AG09309 (cell line): ENCODE data around the gene PSD4.

Experiments
- DNase-seq: peaks from one replicate; pipeline ENCODE4 v3.0.0-alpha.2; 2010; ENCODE audit warnings: low read depth
- H3K4me3 ChIP-seq: 2 replicates; pipeline ENCODE4 v1.5.1; 2011; ENCODE audit warnings: mild to moderate bottlenecking, low read depth, low read length, moderate library complexity; ENCODE audit not compliant: control insufficient read depth
- TF ChIP-seq, protein P1 (sequence below): IDR thresholded peaks from 2 replicates; pipeline ENCODE4 v1.5.1; 2011; ENCODE audit warnings: mild to moderate bottlenecking, low read depth, low read length, inconsistent platforms; ENCODE audit not compliant: insufficient read depth, control insufficient read depth; ENCODE audit errors: missing control alignments

The PSD4 gene

DNA sequence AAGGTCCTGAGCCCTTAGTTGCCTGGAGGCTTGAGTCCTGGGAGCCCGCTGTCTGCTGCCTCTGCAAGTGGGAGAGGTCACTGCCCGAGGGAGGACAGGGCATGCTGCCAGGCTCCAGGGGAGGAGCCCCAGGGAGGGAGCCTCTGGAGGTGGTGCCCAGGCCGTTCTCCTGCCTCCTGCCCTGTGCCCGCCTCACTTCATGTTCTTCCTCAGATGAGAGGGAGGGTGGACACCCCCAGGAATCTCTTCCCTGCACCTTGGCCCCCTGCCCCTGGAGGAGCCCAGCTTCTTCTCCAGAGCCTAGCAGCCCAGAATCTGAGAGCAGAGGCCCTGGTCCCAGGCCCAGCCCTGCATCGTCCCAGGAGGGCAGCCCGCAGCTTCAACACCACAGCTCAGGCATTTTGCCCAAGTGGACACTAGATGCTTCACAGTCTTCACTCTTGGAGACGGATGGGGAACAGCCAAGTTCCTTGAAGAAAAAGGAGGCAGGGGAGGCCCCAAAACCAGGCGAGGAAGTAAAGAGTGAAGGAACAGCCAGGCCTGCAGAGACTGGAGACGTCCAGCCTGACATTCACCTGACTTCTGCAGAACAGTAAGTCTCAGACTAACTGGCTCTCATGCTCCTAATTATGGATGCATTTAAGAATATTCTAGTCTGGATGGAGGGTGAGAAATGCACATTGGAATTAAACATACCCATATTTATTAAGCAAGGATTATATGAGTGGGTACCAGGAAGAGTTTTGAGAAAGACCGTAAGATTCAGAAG, 12.1 kb downstream of the PSD4 start:
- no peak overlapping the region for H3K4me3 ChIP-seq
- no peak for DNase-seq
- TF ChIP-seq, protein P1, sequence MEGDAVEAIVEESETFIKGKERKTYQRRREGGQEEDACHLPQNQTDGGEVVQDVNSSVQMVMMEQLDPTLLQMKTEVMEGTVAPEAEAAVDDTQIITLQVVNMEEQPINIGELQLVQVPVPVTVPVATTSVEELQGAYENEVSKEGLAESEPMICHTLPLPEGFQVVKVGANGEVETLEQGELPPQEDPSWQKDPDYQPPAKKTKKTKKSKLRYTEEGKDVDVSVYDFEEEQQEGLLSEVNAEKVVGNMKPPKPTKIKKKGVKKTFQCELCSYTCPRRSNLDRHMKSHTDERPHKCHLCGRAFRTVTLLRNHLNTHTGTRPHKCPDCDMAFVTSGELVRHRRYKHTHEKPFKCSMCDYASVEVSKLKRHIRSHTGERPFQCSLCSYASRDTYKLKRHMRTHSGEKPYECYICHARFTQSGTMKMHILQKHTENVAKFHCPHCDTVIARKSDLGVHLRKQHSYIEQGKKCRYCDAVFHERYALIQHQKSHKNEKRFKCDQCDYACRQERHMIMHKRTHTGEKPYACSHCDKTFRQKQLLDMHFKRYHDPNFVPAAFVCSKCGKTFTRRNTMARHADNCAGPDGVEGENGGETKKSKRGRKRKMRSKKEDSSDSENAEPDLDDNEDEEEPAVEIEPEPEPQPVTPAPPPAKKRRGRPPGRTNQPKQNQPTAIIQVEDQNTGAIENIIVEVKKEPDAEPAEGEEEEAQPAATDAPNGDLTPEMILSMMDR: no peak

DNA sequence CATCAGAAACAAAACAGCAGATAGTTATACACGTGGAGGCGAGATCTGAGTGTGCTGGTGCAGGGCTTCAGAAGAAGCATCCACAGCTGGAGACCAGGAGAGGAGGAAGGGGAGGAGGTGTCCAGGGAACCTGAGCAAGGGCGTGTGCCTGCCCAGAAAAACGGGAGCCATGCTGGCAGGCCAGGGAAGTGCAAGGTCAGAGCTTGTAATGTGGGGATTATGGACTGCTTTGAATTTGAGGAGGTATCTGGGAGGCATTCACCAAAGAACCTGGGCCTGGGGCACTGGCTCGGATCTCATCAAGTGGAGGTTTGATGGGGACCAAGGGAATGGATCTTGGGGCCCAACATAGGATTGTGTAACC, 12.6 kb downstream of the PSD4 start:
- H3K4me3 ChIP-seq: no peak overlapping the region

DNA sequence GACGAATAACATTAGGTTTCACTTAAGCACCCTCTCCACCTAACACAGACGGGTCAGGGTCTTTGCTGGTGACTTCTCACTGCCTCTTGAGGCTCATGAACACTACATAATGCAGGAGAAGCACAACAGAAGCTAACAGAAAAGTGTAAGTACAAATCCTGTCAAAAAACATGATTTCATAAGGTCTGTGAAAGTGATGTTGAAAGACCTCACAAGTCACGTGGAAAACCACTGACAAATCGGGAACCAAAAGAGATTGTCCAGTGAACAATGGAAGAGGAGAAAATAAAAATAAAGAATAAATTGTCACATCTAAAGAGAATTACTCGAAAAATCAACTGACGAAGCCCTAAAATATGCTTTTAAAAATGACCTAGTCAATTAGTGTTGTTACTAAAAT, 14.0 kb downstream of the PSD4 start:
- TF ChIP-seq, protein P1: no peak
- no peak overlapping the region for H3K4me3 ChIP-seq
- no peak for DNase-seq

More for the DNA sequence above, 12.6 kb downstream of the PSD4 start:
- DNase-seq: no peak
- TF ChIP-seq, protein P1: no peak

DNA sequence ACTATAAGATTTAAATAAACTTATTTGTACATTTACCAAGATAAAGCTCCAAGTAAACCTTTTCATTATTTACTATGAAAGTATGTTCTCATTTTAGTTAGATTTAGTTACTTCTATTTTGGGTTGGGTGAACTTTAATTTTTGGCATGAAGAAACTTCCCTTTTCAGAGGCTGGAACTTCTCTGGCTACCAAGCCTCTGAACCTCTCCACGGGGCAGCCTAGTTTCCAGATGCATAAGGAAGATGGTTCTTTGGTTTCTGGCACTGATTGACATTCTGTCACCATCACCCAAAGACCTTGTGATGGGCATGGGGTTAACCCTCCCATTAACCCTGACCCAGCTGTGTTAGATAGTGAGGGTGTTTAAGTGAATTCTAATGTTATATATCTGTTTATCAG, 17.1 kb downstream of the PSD4 start:
- DNase-seq: no peak
- no peak overlapping the region for H3K4me3 ChIP-seq
- TF ChIP-seq, protein P1: no peak

DNA sequence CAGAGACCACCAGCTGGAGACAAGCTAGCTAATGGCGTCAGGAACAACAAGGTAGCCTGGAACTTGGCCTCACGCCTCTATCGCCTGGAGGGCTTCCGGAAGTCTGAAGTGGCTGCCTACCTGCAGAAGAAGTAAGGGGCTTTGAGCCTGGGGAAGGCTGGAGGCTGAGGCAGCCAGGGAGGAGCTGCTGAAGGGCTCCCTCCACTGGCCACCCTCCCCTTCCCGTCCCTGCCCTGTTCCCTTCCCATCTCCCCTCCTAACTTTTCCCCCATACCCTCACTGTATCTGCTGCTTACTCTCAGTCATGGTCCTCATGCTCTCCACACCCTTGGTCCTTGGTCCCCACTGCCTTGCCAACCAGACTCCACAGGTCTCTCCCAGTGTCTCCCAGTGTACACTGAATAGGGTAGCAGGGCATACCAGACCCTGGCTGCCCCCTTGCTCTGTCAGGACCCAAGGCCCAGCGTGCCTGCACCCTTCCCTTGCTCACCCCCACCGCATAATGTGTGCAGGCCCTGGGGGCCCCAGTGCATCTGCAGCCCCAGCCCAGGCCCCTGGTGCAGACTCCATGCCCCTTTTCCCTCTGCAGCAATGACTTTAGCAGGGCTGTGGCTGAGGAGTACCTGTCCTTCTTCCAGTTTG, 18.8 kb downstream of the PSD4 start:
- TF ChIP-seq, protein P1: no peak
- DNase-seq: no peak
- no peak overlapping the region for H3K4me3 ChIP-seq

DNA sequence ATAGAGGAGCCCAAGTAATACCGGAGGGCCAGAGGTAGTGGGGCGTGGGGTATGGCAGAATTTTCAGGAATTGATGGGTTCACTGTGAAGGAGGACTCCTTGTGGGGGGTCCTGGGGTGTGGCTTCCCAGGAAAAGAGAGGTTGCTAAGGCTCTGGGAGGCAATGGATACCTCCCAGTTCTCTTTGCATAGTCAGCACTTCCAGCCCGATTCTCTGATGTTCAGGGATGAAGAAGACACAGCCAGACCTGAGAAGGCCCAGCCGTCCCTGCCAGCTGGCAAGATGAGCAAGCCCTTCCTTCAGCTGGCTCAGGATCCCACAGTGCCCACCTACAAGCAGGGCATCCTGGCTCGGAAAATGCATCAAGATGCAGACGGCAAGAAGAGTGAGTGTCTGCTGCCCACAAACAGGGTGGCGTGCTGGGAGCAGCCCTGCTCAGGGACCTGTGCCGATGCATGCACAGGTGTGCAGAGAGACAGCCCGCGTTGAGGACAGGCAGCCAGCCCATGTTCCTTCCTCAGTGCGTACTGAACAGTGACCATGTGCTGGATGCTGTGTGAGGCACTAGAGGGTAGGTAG, 22.2 kb downstream of the PSD4 start:
- no peak for DNase-seq
- no peak overlapping the region for H3K4me3 ChIP-seq
- TF ChIP-seq, protein P1: no peak
